Fibroblast of lung (primary cell): Measurements from ENCODE around the gene CDKN2A. TPM values are rescaled to one million over a fixed set of nuclear protein-coding genes. Genes with fewer than 3 reads are reported as not detected.

ENCODE experiments used
- DNase-seq, 2 donors: peaks; one replicate each; pipeline versions ENCODE4 v3.0.0 to v3.0.0-alpha.2; 2010; ENCODE audit warnings: low read depth in 2 of 2
- H2AFZ ChIP-seq: 2 replicates; pipeline ENCODE4 v1.5.1; 2012; ENCODE audit warnings: low read length, control low read depth, inconsistent platforms
- H3K27ac ChIP-seq: 2 replicates; pipeline ENCODE4 v1.5.1; 2011; ENCODE audit warnings: low read length, control low read depth; ENCODE audit not compliant: insufficient read depth
- H3K27me3 ChIP-seq: 2 replicates; pipeline ENCODE4 v1.5.1; 2011; ENCODE audit warnings: mild to moderate bottlenecking, low read length; ENCODE audit not compliant: control insufficient read depth, insufficient read depth
- H3K36me3 ChIP-seq: 2 replicates; pipeline ENCODE4 v1.5.1; 2011; ENCODE audit warnings: low read length; ENCODE audit not compliant: control insufficient read depth, insufficient read depth
- H3K4me1 ChIP-seq: 2 replicates; pipeline ENCODE4 v1.5.1; 2011; ENCODE audit warnings: low read length; ENCODE audit not compliant: control insufficient read depth, insufficient read depth; ENCODE audit errors: extremely low read depth
- H3K4me2 ChIP-seq: 2 replicates; pipeline ENCODE4 v1.5.1; 2011; ENCODE audit warnings: low read length, control low read depth; ENCODE audit not compliant: insufficient read depth; ENCODE audit errors: extremely low read depth
- H3K4me3 ChIP-seq, 4 experiments: fragments of 200-600 bp in 1 of 4; sonication (generic) in 1 of 4; replicated peaks in 1 of 4; 2 replicates each; pipeline ENCODE4 v1.5.1; 2011 to 2016; ENCODE audit warnings: low read length in 4 of 4, low read depth in 3 of 4, mild to moderate bottlenecking in 3 of 4, control low read depth in 2 of 4, inconsistent platforms in 1 of 4, mixed read lengths in 1 of 4; ENCODE audit not compliant: insufficient read depth in 1 of 4; ENCODE audit errors: control extremely low read depth in 1 of 4
- H3K79me2 ChIP-seq: 2 replicates; pipeline ENCODE4 v1.5.1; 2012; ENCODE audit warnings: mild to moderate bottlenecking, low read length, inconsistent platforms; ENCODE audit not compliant: control insufficient read depth, insufficient read depth
- H3K9ac ChIP-seq: 2 replicates; pipeline ENCODE4 v1.5.1; 2011; ENCODE audit warnings: mild to moderate bottlenecking, low read length, control low read depth; ENCODE audit not compliant: insufficient read depth
- H3K9me3 ChIP-seq: 2 replicates; pipeline ENCODE4 v1.5.1; 2012; ENCODE audit warnings: low read depth, low read length; ENCODE audit not compliant: control insufficient read depth, insufficient read depth
- H4K20me1 ChIP-seq: 2 replicates; pipeline ENCODE4 v1.5.1; 2011; ENCODE audit warnings: low read length; ENCODE audit not compliant: control insufficient read depth, insufficient read depth; ENCODE audit errors: extremely low read depth
- CTCF ChIP-seq, 2 donors: IDR thresholded peaks in 1 of 2; conservative IDR thresholded peaks in 1 of 2; 1 replicate in 1 of 2; 2 replicates in 1 of 2; pipeline ENCODE4 v1.5.1; 2011 to 2012; ENCODE audit warnings: low read length in 2 of 2, control low read depth in 1 of 2, inconsistent platforms in 1 of 2, low read depth in 1 of 2, mild to moderate bottlenecking in 1 of 2
- EZH2 ChIP-seq: IDR thresholded peaks from 2 replicates; pipeline ENCODE4 v1.5.1; 2012; ENCODE audit warnings: low read length, control low read depth, mild to moderate bottlenecking; ENCODE audit errors: missing control alignments
- polyA plus RNA-seq, 2 donors: library from polyadenylated mRNA; depleted of rRNA in 1 of 2; stranded (reverse) in 1 of 2; unstranded in 1 of 2; fragments of >200 nt; gene quantifications; 2 replicates each; pipeline ENCODE4 v1.2.1, GENCODE V29; 2011 to 2012; ENCODE audit warnings: missing spikeins in 1 of 2
- total RNA-seq: library from RNA; depleted of rRNA; stranded (reverse); fragments of >200 nt; gene quantifications from 2 replicates; pipeline ENCODE4 v1.2.1, GENCODE V29; 2014

Gene CDKN2A
- total and polyA plus RNA-seq, 2 donors (not counting 1 experiment from before 2014, with no cell fraction given), result 19.2 to 23.5 TPM

DNA sequence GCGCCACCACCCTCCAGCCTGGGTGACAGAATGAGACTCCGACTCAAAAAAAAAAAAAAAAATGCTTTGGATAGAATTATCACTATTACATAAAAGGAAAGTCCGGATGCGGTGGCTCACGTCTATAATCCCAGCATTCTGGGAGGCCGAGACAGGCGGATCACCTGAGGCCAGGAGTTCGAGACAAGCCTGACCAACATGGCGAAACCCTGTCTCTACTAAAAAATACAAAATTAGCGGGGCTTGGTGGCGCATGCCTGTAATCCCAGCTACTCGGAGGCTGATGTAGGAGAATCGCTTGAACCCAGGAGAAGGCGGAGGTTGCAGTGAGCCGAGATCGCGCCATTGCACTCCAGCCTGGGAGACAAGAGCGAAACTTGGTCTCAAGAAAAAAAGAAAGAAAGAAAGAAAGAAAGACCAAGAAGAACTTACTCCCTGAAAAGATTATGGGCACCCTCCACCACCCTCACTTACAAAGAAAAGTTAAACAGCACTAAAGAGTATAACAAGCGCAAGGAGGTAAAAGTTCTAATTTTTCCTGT lies 17.8 kb downstream of the CDKN2A start:
- Histone ChIP-seq H3K27me3 (peaks cover 52% of the 10 kb centered on the region), H2AFZ (no peak overlapping the region), H3K4me1 (no peaks in the 10 kb centered on the region), H3K79me2 (no peaks in the 10 kb centered on the region), H4K20me1 (no peaks in the 10 kb centered on the region), H3K4me3 (no peak overlapping the region), H3K27ac (no peak overlapping the region), H3K9me3 (no peaks in the 10 kb centered on the region), H3K9ac (no peak overlapping the region), H3K36me3 (no peaks in the 10 kb centered on the region), H3K4me2 (no peak overlapping the region)
- no peak for TF ChIP-seq CTCF (conservative IDR thresholded peaks at IDR 0.05 in 1 of 2, IDR thresholded peaks at IDR 0.05 in 1 of 2; ENCODE audit: low read depth in 1 of 2, low read length in 2 of 2)
- TF ChIP-seq EZH2, result peak; percentile 12
- no peak for DNase-seq

- TF ChIP-seq CTCF (conservative IDR thresholded peaks at IDR 0.05 in 1 of 2, IDR thresholded peaks at IDR 0.05 in 1 of 2; ENCODE audit: low read depth in 1 of 2, low read length in 2 of 2), result no peak
- no peak for TF ChIP-seq EZH2
- Histone ChIP-seq H3K4me2 (peak overlapping the region; percentile 87), H3K9me3 (no peaks in the 10 kb centered on the region), H3K27me3 (peaks cover 66% of the 10 kb centered on the region), H3K9ac (no peak overlapping the region), H3K36me3 (no peaks in the 10 kb centered on the region), H3K4me3 (peak overlapping the region; percentile 42 to 72 (median 55)), H3K4me1 (no peaks in the 10 kb centered on the region), H4K20me1 (no peaks in the 10 kb centered on the region), H3K27ac (no peak overlapping the region), H2AFZ (no peak overlapping the region), H3K79me2 (no peaks in the 10 kb centered on the region)
- peak in 1 of 2 donors; percentile 75 for DNase-seq
Observed at GRCh38 chr9:21974722-21975409, 19.3 kb downstream of the CDKN2A start.

DNA sequence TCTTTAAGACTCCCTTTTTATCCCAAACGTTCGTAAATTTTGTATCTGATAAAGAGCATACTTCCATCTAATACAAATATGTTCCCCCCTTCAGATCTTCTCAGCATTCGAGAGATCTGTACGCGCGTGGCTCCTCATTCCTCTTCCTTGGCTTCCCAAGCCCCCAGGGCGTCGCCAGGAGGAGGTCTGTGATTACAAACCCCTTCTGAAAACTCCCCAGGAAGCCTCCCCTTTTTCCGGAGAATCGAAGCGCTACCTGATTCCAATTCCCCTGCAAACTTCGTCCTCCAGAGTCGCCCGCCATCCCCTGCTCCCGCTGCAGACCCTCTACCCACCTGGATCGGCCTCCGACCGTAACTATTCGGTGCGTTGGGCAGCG lies 19.9 kb downstream of the CDKN2A start:
- H3K27ac ChIP-seq, result no peak overlapping the region

More for the DNA sequence above, 19.9 kb downstream of the CDKN2A start:
- no peak overlapping the region for H3K9ac ChIP-seq
- no peaks in the 10 kb centered on the region for H4K20me1 ChIP-seq
- TF ChIP-seq EZH2 (peak; percentile 88), CTCF (conservative IDR thresholded peaks at IDR 0.05 in 1 of 2, IDR thresholded peaks at IDR 0.05 in 1 of 2; ENCODE audit: low read depth in 1 of 2, low read length in 2 of 2) (no peak)
- H2AFZ ChIP-seq, result no peak overlapping the region
- no peaks in the 10 kb centered on the region for H3K9me3 ChIP-seq
- peak overlapping the region in 3 of 4 experiments; percentile 55 to 72 (median 55) for H3K4me3 ChIP-seq
- no peaks in the 10 kb centered on the region for H3K4me1 ChIP-seq
- peaks cover 67% of the 10 kb centered on the region for H3K27me3 ChIP-seq
- no peaks in the 10 kb centered on the region for H3K79me2 ChIP-seq
- H3K4me2 ChIP-seq, result peak overlapping the region; percentile 87
- no peak for DNase-seq
- no peaks in the 10 kb centered on the region for H3K36me3 ChIP-seq
